Subcutaneous adipose tissue (tissue), 4 donors: ENCODE measurements around the gene TYRP1. TPM values are rescaled to one million over a fixed set of nuclear protein-coding genes. Genes with fewer than 3 reads are reported as not detected.

Experiments used
- CTCF ChIP-seq: fragments of 450-650 bp; IDR thresholded peaks from one replicate; pipeline ENCODE4 v1.5.1; 2016; ENCODE audit warnings: low read depth, mild to moderate bottlenecking, control low read depth, antibody characterized with exemption, moderate library complexity
- total RNA-seq, 4 donors: library from RNA; depleted of rRNA; stranded (reverse); fragments of >200 nt; gene quantifications; one replicate each; pipeline ENCODE4 v1.1.0, GENCODE V29; 2016

TYRP1 gene
- total RNA-seq, 4 donors from 2014 or later: 0.17 TPM; not detected in 3

- no peak for TF ChIP-seq CTCF
These were observed 3.9 kb downstream of the TYRP1 start for GRCh38 chr9:12696931-12697622.

- no peak for TF ChIP-seq CTCF
These were observed 4.5 kb downstream of the TYRP1 start for GRCh38 chr9:12697719-12698118.

GRCh38 chr9:12698266-12698665 lies 5.1 kb downstream of the TYRP1 start:
- TF ChIP-seq CTCF: no peak

GRCh38 chr9:12698986-12699385 lies 5.8 kb downstream of the TYRP1 start:
- TF ChIP-seq CTCF: no peak

- no peak for TF ChIP-seq CTCF
These were observed 6.3 kb downstream of the TYRP1 start for GRCh38 chr9:12699529-12699928.

- no peak for TF ChIP-seq CTCF
These were observed 7.9 kb downstream of the TYRP1 start for GRCh38 chr9:12701126-12701525.

- TF ChIP-seq CTCF: no peak
These were observed 9.1 kb downstream of the TYRP1 start for GRCh38 chr9:12702160-12702758.
